ENCODE measurements around the gene CPTP.

CPTP gene

DNA sequence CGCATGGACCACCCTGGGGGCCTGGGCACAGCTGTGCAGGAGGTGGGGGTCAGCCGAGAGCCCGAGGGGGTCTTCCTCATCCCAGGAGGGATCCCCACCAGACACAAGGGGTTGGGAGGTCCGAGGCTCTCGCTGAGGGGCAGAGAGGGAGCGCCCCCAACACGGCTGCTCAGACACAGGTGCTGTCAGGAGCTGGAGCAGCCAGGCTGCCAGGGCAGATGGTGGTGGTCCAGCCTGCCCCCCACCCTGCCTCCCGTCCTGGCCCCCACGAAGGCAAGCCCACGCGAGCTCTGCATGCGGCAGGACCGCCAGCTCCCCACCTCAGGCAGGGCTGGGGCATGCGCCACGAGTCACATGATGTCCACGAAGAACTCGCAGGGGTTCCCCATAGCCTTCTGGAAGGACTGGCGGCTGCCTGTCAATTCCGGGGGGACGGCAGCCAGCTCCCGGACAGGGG lies 11.2 kb downstream of the CPTP start:
- no peak for DNase-seq (ENCODE audit: low spot score)

DNA sequence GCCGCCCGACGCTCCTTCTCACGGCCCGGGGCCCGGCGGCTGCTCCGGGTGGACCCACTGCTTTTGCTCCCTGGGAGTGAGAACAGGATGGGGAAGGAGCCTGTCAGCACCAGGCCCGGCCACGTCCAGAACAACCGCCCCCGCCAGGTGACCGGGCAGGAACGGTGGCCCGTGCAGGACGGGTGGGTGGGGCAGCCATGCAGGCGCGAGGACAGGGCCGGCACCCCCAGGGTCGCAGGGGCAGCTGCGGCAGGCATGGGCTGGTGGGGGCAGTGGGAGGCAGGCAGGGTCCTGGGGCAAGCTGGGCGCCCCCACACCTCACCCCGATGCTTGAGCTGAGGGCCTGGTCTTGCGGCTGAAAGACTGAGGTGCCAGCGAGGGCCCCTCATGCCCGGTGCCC lies 11.8 kb downstream of the CPTP start:
- no peak for DNase-seq (ENCODE audit: low spot score)

DNA sequence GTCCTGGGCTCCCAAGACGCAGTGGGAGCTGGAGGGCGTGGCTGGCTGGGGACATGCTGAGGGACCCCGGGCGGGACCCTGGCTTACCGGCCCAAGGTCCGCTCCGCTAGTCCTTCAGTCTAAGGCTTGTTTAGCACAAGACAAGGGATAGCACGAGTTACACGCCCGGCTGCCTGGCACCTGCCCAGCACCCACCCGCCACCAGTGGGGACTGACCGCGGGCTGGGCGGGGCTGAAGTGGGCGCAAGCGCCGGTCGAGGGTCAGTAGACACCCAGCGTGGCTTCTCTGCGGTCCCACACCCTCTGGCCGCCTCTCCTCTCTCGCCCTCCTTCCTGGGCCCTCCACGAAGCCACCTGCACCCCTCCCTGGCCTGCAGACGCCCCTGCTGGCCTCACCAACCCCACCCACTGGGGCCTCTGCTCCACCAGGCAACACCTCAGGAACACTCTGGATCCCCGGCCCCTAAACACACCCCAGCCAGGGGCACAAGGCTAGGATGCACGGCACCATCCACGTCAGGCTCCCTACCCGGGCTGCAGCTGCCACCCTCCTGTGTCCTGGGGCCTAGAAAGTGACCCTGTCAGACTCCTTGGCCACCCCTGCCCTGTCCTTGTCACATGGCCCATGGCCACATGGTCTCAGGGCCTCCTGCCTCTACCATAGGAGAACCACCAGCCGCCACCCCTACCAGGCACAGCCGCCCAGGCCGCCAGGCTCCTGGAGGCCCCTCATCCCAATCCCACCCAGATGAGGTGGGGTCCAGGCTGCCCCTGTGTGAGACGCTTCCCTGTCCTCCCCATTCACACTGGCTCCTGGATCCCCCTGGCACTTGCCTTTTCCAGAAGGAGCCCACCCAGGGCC lies 12.6 kb downstream of the CPTP start:
- no peak for DNase-seq (ENCODE audit: low spot score)

DNA sequence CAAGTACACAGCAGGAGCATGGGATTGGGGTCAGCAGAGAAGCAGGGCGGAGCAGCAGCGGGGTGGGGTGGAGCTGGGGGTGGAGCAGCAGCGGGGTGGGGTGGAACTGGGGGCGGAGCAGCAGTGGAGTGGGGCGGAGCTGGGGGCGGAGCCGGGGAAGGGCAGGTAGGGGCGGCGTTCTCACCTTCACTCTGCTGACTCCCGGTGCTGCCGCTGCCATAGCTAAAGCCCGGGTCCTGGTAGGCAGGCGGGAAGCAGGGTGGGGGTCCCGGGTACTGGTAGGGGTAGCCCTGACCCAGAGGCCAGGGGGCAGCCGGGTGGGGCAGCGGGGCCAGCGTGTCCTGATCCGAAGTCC lies 13.2 kb downstream of the CPTP start:
- no peak for DNase-seq (ENCODE audit: low spot score)

DNA sequence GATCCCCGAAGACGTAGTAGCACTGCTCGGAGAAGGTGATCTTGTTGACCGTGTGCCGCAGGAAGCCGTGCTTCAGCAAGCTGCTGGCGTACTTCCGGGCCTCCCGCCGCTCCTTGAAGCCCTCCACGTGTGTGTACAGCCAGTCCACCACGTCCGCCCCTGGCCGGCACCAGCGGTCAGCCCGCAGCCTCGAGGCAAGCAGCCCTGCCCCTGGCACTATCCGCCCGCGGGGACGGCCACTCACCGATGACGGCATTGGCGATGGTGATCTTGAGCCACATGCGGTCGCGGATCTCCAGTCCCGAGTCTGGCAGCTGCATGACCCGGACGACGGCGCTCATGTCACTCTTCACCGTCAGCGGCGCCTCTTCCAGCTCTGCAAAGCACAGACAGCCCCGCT lies 13.7 kb downstream of the CPTP start:
- DNase-seq (ENCODE audit: low spot score) = no peak

DNA sequence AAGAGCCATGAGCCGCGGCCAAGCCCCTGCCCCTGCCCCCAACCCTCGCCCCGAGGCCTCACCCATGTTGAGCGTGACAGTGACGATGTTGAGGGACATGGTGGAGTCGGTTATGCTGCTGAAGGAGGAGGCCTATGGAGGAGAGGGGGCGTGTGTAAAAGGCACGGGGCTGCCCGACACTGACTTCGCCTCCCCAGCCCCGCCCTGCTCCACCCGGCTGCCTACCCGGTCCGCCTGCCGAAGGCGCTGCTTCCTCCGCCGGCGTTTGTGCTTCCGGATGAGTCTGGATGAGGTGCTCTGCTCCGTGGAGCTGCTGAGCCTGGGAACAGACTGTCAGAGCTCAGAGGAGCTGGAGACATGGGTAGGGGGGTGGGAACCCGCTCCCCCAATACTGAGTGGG lies 15.6 kb downstream of the CPTP start:
- no peak for DNase-seq (ENCODE audit: low spot score)

DNA sequence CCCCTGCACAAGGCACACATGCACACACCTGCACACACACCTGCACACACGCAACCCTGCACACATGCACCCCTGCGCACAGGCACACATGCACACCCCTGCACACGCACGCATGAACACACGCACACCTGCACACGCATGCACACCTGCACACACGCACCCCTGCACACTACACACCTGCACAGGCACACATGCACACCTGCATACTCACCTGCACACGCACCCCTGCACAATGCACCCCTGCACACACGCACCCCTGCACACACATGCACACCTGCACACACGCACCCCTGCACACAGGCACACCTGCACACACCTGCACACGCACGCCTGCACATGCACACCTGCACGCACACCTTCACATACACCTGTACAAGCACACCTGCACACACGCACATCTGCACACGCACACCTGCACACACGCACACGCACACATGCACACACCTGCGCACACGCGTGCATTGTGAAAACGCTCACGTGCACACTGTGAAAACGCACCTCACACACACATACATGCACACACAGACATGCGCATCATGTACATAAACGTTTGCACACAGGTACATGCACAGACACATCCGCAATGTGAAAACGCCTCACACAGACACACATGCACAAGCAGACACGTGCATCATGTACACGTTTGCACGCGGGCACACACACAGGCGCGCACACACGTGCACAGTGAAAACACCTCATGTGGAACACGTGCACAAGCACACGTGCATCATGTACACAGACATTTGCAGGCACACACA lies 16.4 kb downstream of the CPTP start:
- no peak for DNase-seq (ENCODE audit: low spot score)

DNA sequence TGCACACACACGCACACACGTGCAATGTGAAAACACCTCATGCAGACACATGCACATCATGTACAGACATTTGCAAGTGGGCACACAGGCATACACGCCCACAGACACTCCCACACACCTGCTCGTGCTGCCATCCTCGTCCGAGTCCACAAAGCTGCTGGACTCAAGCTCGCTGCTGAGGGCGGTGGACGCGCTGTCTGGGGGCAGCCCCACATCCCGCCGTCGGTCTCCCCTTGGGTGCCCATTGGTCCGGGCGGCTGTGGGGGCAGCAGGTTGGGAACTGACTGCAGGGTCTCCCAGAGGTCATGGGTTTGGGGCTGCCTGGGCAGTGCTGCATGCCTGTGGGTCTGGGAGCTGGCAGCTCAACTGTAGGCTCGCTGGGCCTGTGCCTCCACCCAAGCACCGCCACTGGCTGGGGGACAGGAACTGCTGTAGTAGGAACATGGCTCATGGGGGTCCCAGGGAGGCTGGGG lies 17.0 kb downstream of the CPTP start:
- no peak for DNase-seq (ENCODE audit: low spot score)

DNA sequence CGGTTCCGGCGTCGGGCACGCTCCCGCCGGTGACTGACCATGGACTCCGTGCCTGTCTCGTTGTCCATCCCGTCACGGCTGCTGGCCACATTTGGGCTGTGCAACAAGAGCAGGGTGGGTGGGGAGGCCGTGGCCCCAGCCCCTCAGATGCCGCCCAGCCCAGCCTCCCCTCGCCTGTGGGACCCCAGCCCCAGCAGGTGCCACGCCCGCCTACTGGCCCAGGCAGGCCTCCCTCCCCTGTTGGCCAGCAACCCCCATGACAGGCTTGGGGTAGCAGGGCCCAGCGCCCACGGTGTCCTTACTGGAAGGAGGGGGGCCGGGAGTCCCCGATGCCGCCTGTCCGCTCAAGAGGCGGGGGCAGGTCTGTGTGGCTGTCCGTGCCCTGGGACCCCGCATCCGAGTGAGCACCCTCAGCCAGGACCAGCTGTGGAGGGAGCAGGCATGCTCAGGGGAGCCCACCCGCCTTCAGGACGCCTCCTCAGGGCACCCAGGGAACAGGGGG lies 17.5 kb downstream of the CPTP start:
- no peak for DNase-seq (ENCODE audit: low spot score)

DNA sequence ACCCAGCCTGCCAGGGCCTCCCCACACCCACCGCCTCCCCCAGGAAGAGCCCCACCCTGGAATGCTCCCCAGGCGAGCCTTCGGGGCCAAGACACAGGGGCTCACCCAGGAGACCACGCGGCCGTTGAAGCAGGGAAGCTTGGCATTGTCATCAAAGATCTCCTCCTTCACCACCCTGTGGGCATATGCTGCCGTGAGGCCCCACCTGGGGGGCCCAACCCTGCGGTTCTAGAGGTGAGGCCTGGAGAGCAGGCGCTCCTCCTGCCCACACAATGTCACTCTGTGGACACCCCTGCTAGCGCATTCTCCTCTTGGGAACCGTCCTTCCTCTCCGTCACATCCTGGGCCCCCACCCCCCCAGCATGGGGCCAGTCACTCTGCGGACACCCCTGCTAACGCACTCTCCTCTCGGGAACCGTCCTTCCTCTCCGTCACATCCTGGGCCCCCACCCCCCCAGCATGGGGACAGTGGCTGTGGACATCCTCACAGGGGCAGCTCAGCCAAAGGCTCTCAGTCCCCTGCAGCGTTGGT lies 18.0 kb downstream of the CPTP start:
- DNase-seq (ENCODE audit: low spot score) = no peak

DNA sequence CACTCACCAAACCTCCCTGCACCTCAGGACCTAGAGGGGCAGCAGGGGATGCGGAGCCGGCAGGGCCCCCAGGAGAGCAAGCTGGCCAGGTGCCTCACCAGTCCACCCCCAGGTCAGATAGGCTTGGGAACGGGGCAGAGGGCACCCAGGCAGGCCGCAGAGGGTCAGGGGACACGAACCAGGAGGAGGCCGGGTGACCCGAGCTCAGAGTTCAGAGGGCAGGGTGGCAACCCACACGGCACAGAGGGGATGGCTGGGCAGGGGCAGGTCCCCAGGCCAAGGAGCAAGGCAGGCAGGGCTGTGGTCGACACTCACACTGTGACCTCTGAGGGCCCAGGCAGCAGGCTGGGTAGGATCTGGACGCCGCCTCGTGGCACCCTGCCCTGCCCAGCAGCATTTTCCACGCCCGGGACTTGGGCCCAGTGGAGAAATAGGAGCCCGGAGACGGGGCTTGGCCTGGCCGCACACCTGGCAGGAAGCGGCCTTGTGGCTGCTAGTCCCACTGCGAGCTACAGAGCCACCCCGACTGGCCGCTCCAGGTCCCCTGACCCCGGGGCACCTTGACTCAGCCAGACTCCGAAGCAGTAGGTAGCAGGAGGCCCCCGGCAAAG lies 19.3 kb downstream of the CPTP start:
- DNase-seq (ENCODE audit: low spot score) = no peak

DNA sequence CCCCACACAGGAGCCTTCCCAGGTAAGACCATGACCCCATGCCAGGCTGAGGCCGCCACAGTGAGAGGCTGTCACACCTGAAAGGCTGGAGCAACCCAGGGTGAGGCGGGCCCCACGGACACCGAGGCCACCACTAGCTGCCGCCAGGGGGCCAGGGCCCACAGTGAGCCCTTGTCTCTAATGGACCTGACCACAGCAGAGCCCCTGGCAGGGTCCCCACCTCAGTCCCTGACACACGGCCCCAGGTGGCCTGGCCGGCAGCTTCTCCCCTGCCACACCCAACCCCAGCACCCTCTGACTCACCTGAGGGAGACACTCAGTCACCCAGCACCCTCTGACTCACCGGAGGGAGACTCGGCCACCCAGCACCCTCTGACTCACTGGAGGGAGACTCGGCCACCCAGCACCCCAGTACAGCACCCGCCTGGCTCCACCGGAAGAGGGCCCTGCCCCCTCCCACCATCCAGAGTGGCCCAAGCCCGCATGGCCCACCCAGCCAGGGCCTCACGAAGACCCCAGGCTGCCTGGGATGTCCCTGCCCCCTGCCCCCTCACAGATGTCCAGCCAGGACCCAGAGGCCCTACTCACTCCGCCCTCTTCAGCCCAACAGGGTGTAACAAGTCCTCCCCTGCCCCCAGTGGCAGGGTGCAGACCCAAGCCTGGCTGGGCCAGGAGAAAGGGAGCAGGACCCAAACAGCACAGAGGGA lies 20.2 kb downstream of the CPTP start:
- no peak for DNase-seq (ENCODE audit: low spot score)

DNA sequence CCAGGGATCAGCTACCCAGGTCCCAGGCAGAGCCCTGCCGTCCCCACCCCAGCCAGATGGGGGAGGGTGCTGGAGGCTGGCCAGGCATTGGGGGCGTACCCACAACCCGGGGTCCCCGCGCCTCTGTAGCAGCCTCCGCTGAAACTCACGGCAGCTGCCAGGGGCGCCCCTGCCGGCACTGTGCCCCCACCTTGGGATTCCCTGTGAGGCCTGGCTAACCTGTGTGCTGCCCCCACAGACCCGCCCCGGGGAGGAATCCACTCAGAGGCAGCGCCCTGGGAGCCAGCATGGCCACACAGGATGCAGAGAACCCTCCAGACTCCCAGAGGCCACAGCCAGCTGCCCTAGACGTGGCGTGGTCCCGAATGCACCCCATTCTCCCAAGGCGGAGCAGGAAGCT lies 20.8 kb downstream of the CPTP start:
- DNase-seq (ENCODE audit: low spot score) = no peak

DNA sequence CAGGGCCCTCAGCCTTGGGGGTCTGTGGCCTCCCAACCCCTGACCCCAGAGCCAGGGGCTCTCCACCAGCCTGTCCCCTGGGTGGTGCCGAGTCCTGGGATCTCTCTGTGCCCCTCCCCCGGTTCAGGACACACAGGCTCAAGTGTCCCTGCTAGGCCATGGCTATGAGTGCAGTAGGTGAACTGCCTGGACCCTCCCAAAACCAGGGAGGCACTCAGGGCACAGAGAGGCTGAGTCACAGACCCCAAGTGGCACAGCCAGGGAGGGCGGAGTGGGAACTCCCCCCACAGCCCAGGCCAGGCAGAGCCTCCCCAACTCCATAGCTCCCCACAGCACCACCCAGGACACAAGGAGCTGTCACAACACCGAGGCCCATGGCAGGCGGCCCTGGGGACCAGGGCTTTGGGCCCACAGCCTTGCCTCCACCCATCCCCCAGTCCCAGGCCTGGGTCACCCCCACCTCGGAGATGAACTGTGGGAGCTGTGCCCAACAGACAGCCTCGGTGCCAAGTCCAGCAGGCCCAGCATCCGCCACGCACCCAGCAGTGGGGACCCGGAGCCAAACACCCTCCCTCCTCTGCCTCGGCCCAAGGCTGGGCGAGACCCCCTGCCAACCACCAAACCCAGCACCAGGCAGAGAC lies 21.4 kb downstream of the CPTP start:
- DNase-seq (ENCODE audit: low spot score) = no peak

DNA sequence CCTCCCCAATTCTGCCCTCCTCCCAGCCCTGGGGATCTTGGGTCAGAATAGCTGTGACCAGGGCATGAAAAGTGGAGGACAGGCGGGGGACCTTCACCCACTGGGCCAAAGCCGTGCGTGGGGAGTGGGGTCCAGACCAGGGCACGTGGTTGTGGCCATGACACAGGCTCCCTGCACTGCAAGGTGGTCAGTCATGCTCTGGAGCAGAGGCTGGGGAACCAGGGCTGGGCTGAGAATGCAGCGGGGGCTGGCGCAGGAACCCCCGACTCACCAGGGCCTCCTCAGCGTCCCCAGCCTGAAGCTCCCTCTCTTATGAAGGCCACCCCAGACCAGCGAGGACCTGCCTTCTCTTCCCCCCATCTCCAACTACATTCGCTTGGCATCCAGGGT lies 21.9 kb downstream of the CPTP start:
- DNase-seq (ENCODE audit: low spot score) = no peak

DNA sequence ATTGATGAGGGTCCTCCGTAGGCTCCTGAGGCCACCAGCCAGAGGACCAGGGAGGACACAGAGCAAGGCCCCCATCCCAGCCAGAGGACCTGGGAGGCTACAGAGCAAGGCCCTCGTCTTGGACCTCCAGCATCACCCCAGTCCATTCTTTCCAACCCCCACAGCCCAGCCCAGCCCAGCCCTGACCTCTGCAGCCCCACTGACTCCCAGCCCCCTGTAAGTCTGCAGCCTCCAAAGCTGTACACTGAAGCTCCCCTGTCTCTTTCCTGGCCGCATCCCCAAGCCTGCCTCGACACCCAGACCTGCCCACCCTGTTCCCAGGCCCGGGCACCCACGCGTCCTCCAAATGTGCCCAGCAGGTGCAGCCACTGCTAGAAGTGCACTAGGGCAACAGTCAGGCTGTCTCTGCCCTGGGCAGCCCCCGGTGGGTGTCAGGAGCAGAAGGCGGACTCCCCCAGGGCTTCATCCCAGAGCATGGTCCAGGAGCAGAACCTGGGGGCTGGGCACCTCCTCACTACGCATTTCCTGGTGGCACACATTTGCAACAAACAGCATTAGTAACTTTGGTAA lies 22.5 kb downstream of the CPTP start:
- DNase-seq (ENCODE audit: low spot score) = no peak

DNA sequence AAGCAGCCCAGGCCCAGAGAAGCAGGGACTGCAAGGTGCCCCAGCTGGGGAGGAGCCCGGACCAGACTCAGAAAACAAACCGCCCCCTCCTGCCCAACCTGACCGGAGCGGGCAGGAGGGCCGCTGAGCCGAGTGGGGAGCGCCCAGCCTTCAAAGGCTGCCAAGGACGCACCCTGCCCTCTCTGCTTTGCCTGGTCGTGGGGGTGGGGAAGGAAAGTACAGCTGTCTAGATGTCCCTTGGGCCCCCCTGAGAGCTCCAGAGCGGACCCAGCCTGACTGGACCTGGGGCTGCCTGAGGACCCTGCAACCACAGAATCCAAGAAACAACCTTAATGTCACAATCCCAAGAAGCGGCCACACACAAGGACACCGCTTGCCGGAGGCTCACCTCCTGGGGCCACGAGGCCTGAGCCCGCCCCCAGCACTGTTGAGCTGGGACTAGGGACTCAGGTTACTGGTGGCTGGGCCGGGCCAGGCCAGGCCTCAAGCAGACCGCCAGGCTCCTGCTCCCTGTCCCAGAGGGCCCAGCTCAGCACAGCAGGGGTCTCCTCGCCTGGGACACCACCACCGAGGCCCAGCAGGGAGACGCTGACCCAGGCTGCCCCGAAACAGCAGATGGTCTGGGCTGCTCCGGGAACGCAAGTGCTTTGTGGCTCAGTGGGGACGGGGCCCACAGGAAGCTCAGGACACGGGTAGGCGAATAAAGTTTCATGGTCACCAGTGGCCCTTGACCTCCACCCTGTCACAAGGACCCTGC lies 23.2 kb downstream of the CPTP start:
- DNase-seq (ENCODE audit: low spot score) = peak; percentile 29

DNA sequence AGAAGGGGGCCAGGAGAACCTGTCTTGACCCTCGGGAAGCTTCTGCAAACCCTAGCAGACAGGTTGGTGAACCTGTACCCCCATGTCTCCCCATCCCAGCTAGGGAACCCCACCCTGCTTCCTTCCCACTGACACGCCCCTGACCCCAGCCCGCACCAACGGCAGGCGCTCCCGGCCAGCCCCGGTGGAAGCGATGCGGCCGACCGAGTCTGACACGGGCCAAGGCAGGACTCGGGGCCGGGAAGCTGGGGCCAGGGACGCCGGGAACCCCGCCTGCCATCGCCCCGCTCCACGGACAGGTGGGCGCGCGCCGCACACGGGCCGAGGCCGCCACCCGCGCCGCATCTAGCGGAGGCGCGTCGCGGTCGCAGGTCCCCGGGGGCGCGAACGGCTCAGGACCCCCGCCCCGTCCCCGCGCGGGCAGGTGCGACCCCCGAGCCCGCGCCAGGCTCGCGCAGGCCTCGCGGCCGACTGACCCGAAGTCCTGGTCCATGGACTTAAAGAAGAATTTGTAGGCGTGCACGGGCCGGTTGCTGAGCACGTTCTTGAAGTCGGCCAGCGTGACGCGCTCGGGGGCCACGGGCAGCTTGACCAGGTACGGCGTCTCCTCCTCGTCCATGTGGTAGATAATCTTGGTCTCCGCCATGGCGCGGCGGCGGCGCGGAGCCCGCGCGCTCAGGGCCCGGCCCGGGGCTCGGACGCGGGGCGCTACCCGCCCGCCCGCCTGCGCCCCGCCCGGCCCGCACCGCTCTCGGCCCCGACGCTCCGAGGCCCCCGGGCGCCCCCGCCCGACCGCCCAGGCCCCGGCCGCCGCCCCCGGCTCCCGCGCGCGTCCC lies 24.0 kb downstream of the CPTP start:
- no peak for DNase-seq (ENCODE audit: low spot score)

Measured in cerebellar cortex (tissue), 1 donor.